K562 (cell line): Measurements from ENCODE around the gene FAM53B. TPM values are rescaled to one million over a fixed set of nuclear protein-coding genes. Genes with fewer than 3 reads are reported as not detected.

Source experiments
- ATF7 ChIP-seq: fragments of 450-650 bp; IDR thresholded peaks from 2 replicates; pipeline ENCODE4 v1.7.1; 2014; ENCODE audit warnings: mild to moderate bottlenecking, moderate library complexity
- CEBPB ChIP-seq: fragments of 450-650 bp; IDR thresholded peaks from 2 replicates; pipeline ENCODE4 v1.6.1; 2016; ENCODE audit warnings: missing genetic modification characterization, missing compliant biosample characterization
- DPF2 ChIP-seq: fragments of 450-650 bp; IDR thresholded peaks from 2 replicates; pipeline ENCODE4 v1.6.1; 2016
- EGR1 ChIP-seq: fragments of 450-650 bp; conservative IDR thresholded peaks from 2 replicates; pipeline ENCODE4 v1.6.1; 2017; ENCODE audit warnings: mild to moderate bottlenecking
- FOXJ3 ChIP-seq: sonication (generic); formaldehyde crosslinking; IDR thresholded peaks from 2 replicates; pipeline ENCODE4 v1.4.0; 2020; ENCODE audit warnings: mild to moderate bottlenecking, missing genetic modification reagents
- MAZ ChIP-seq, 2 experiments: fragments of 450-650 bp in 1 of 2; sonication (generic) in 1 of 2; formaldehyde crosslinking; IDR thresholded peaks in 1 of 2; conservative IDR thresholded peaks in 1 of 2; 2 replicates each; pipeline versions ENCODE4 v1.4.0 to v1.5.0; 2020; ENCODE audit warnings: mild to moderate bottlenecking in 1 of 2, missing genetic modification reagents in 1 of 2
- NFE2L1 ChIP-seq: fragments of 450-650 bp; IDR thresholded peaks from 2 replicates; pipeline ENCODE4 v1.6.1; 2016; ENCODE audit warnings: missing genetic modification characterization, low read depth, mild to moderate bottlenecking, missing compliant biosample characterization, moderate library complexity, borderline replicate concordance
- NR2C2 ChIP-seq, 2 experiments: fragments of 200-800 bp in 1 of 2; sonication (Bioruptor generic) in 1 of 2; sonication (generic) in 1 of 2; formaldehyde crosslinking in 1 of 2; IDR thresholded peaks; 2 replicates each; pipeline versions ENCODE4 v1.6.1 to v1.8.0; 2016 to 2022; ENCODE audit warnings: mild to moderate bottlenecking in 1 of 2, missing compliant biosample characterization in 1 of 2, missing genetic modification characterization in 1 of 2, missing genetic modification reagents in 1 of 2
- RAD21 ChIP-seq, 2 experiments: fragments of 250-450 bp in 1 of 2; fragments of 450-650 bp in 1 of 2; sonication (Bioruptor Pico) in 1 of 2; formaldehyde crosslinking in 1 of 2; IDR thresholded peaks in 1 of 2; conservative IDR thresholded peaks in 1 of 2; 2 replicates each; pipeline versions ENCODE4 v1.4.0 to v1.8.0; 2020 to 2022; ENCODE audit warnings: mild to moderate bottlenecking in 2 of 2, moderate library complexity in 1 of 2
- TFAP4 ChIP-seq: sonication (generic); formaldehyde crosslinking; IDR thresholded peaks from 2 replicates; pipeline ENCODE4 v1.8.0; 2022; ENCODE audit warnings: missing genetic modification reagents, mild to moderate bottlenecking, moderate library complexity, borderline replicate concordance
- VEZF1 ChIP-seq: fragments of 200-800 bp; sonication (Bioruptor generic); IDR thresholded peaks from 2 replicates; pipeline ENCODE4 v1.6.1; 2017; ENCODE audit warnings: missing genetic modification characterization, missing compliant biosample characterization
- ZEB2 ChIP-seq: fragments of 450-650 bp; IDR thresholded peaks from 2 replicates; pipeline ENCODE4 v1.6.1; 2016
- ZKSCAN8 ChIP-seq: fragments of 200-800 bp; sonication (Bioruptor generic); IDR thresholded peaks from 2 replicates; pipeline ENCODE4 v1.6.1; 2016; ENCODE audit warnings: missing genetic modification characterization, missing compliant biosample characterization
- ZNF384 ChIP-seq: IDR thresholded peaks from 2 replicates; pipeline ENCODE4 v1.6.1; 2012; ENCODE audit warnings: low read depth, low read length, improper control_type of control experiment
- polyA plus RNA-seq, 8 experiments: library from polyadenylated mRNA; depleted of rRNA in 4 of 8; stranded (reverse) in 5 of 8; unstranded in 3 of 8; fragments of >200 nt; fragmentation: Nextera tagmentation in 2 of 8; fragmentation: Illumina TruSeq in 1 of 8; extraction: Ambion mirVana in 2 of 8; extraction: Trizol in 1 of 8; gene quantifications; 2 replicates each; pipeline versions ENCODE4 v1.2.1 to v1.2.3, GENCODE V29; 2011 to 2014; ENCODE audit warnings: inconsistent platforms in 1 of 8, missing spikeins in 1 of 8
- total RNA-seq, 7 experiments: library from RNA; depleted of rRNA in 6 of 7; stranded (reverse); fragments of >200 nt in 6 of 7; fragmentation: Illumina TruSeq in 2 of 7; extraction: Trizol in 2 of 7; gene quantifications; 2 replicates each; pipeline versions ENCODE4 v1.2.1 to v1.2.3, GENCODE V29; 2011 to 2021; ENCODE audit warnings: low replicate concordance in 1 of 7
- TF ChIP-seq, protein P1 (sequence below): IDR thresholded peaks from 3 replicates; pipeline ENCODE4 v1.6.1; 2011; ENCODE audit warnings: borderline replicate concordance, mild to moderate bottlenecking, moderate library complexity; ENCODE audit not compliant: insufficient read length; ENCODE audit errors: extremely low read depth
- TF ChIP-seq, protein P2 (sequence below): sonication (generic); formaldehyde crosslinking; IDR thresholded peaks from 2 replicates; pipeline ENCODE4 v1.8.1; 2023; ENCODE audit warnings: mild to moderate bottlenecking, missing genetic modification reagents
- TF ChIP-seq, protein P3 (sequence below): sonication (generic); formaldehyde crosslinking; IDR thresholded peaks from 2 replicates; pipeline ENCODE4 v1.8.0; 2023; ENCODE audit warnings: mild to moderate bottlenecking, missing genetic modification reagents

FAM53B gene
- total and polyA plus RNA-seq, 9 of the 15 experiments (the other 6 are each of a cell fraction or from before 2014, with no cell fraction given): 0.03 to 16.5 (median 5.0) TPM

GRCh38 chr10:124671486-124672075, 72.6 kb downstream of the FAM53B start (continued):
- TF ChIP-seq TFAP4 (CRISPR knock-in tag) (peak; percentile 57; the same call in 1 of the 2 replicates), EGR1 (peak; percentile 88), NFE2L1 (no peak), ZNF384 (peak; percentile 91), ATF7 (peak; percentile 30; the same call in 1 of the 2 replicates), FOXJ3 (no peak), RAD21 (CRISPR knock-in tag; conservative IDR thresholded peaks at IDR 0.05 in 1 of 2, IDR thresholded peaks at IDR 0.05 in 1 of 2) (peak; percentile 57 to 73; a peak in 3 of 4 replicates), DPF2 (0 out of 2 replicates have a peak, but pooled peaks have one; percentile 19), NR2C2 (CRISPR knock-in tag; IDR thresholded peaks at IDR 0.05) (no peak), NR2C2 (tag; IDR thresholded peaks at IDR 0.05) (peak; percentile 65), ZEB2 (0 out of 2 replicates have a peak, but pooled peaks have one; percentile 23), CEBPB (tag) (peak; percentile 64; the same call in 1 of the 2 replicates), VEZF1 (CRISPR knock-in tag) (peak; percentile 64; the same call in 1 of the 2 replicates), MAZ (CRISPR knock-in tag; conservative IDR thresholded peaks at IDR 0.05 in 1 of 2, IDR thresholded peaks at IDR 0.05 in 1 of 2) (0 out of 4 replicates have a peak, but pooled peaks of 1 of the 2 experiments have one; percentile 48), ZKSCAN8 (CRISPR knock-in tag) (no peak)
- TF ChIP-seq, protein P1, sequence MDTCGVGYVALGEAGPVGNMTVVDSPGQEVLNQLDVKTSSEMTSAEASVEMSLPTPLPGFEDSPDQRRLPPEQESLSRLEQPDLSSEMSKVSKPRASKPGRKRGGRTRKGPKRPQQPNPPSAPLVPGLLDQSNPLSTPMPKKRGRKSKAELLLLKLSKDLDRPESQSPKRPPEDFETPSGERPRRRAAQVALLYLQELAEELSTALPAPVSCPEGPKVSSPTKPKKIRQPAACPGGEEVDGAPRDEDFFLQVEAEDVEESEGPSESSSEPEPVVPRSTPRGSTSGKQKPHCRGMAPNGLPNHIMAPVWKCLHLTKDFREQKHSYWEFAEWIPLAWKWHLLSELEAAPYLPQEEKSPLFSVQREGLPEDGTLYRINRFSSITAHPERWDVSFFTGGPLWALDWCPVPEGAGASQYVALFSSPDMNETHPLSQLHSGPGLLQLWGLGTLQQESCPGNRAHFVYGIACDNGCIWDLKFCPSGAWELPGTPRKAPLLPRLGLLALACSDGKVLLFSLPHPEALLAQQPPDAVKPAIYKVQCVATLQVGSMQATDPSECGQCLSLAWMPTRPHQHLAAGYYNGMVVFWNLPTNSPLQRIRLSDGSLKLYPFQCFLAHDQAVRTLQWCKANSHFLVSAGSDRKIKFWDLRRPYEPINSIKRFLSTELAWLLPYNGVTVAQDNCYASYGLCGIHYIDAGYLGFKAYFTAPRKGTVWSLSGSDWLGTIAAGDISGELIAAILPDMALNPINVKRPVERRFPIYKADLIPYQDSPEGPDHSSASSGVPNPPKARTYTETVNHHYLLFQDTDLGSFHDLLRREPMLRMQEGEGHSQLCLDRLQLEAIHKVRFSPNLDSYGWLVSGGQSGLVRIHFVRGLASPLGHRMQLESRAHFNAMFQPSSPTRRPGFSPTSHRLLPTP: no peak
- TF ChIP-seq, protein P2, sequence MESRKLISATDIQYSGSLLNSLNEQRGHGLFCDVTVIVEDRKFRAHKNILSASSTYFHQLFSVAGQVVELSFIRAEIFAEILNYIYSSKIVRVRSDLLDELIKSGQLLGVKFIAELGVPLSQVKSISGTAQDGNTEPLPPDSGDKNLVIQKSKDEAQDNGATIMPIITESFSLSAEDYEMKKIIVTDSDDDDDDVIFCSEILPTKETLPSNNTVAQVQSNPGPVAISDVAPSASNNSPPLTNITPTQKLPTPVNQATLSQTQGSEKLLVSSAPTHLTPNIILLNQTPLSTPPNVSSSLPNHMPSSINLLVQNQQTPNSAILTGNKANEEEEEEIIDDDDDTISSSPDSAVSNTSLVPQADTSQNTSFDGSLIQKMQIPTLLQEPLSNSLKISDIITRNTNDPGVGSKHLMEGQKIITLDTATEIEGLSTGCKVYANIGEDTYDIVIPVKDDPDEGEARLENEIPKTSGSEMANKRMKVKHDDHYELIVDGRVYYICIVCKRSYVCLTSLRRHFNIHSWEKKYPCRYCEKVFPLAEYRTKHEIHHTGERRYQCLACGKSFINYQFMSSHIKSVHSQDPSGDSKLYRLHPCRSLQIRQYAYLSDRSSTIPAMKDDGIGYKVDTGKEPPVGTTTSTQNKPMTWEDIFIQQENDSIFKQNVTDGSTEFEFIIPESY: peak; percentile 61; the same call in 1 of the 2 replicates
- TF ChIP-seq, protein P3, sequence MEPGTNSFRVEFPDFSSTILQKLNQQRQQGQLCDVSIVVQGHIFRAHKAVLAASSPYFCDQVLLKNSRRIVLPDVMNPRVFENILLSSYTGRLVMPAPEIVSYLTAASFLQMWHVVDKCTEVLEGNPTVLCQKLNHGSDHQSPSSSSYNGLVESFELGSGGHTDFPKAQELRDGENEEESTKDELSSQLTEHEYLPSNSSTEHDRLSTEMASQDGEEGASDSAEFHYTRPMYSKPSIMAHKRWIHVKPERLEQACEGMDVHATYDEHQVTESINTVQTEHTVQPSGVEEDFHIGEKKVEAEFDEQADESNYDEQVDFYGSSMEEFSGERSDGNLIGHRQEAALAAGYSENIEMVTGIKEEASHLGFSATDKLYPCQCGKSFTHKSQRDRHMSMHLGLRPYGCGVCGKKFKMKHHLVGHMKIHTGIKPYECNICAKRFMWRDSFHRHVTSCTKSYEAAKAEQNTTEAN (CRISPR knock-in tag): no peak
